ENCODE data around the gene CRX. TPM values are rescaled to one million over a fixed set of nuclear protein-coding genes. Genes with fewer than 3 reads are reported as not detected.

The CRX gene
- total and polyA plus RNA-seq, 9 donors = not detected

GRCh38 chr19:47886010-47886559, 64.3 kb downstream of the CRX start, which contains the start of gene SULT2A1:
Gene SULT2A1 (minus strand): TSS chr19:47886315. CDS start chr19:47886257, 58 bp downstream.
- H3K36me3 ChIP-seq = no peaks in the 10 kb centered on the region
- no peak for DNase-seq
- TF ChIP-seq EP300 (IDR thresholded peaks at IDR 0.05) (no peak), POLR2A (IDR thresholded peaks at IDR 0.05) (no peak)
- TF ChIP-seq, protein P1, sequence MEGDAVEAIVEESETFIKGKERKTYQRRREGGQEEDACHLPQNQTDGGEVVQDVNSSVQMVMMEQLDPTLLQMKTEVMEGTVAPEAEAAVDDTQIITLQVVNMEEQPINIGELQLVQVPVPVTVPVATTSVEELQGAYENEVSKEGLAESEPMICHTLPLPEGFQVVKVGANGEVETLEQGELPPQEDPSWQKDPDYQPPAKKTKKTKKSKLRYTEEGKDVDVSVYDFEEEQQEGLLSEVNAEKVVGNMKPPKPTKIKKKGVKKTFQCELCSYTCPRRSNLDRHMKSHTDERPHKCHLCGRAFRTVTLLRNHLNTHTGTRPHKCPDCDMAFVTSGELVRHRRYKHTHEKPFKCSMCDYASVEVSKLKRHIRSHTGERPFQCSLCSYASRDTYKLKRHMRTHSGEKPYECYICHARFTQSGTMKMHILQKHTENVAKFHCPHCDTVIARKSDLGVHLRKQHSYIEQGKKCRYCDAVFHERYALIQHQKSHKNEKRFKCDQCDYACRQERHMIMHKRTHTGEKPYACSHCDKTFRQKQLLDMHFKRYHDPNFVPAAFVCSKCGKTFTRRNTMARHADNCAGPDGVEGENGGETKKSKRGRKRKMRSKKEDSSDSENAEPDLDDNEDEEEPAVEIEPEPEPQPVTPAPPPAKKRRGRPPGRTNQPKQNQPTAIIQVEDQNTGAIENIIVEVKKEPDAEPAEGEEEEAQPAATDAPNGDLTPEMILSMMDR (IDR thresholded peaks at IDR 0.05) = no peak
- WGBS, 3 donors = 58 to 67% (median 65%) methylated on average over 12 of the region's 12 CpGs
- H3K27me3 ChIP-seq = no peaks in the 10 kb centered on the region
- no peaks in the 10 kb centered on the region for H3K9me3 ChIP-seq
- no peak within 1 kb of the TSS for H3K27ac ChIP-seq
- H3K4me3 ChIP-seq = no peak within 1 kb of the TSS
- intact Hi-C loops (cut with DNase I) = no loop called here
- H3K4me1 ChIP-seq (ENCODE audit: insufficient read depth) = no peaks in the 10 kb centered on the region

- 63 to 72% (median 71%) methylated on average over 7 of the region's 7 CpGs for WGBS, 3 donors
- H3K9me3 ChIP-seq = no peaks in the 10 kb centered on the region
- TF ChIP-seq, protein P1 (IDR thresholded peaks at IDR 0.05) = no peak
- no peak for TF ChIP-seq POLR2A (IDR thresholded peaks at IDR 0.05)
- TF ChIP-seq EP300 (IDR thresholded peaks at IDR 0.05) = no peak
- no peak overlapping the region for H3K4me3 ChIP-seq
- intact Hi-C loops (cut with DNase I) = no loop called here
- H3K27ac ChIP-seq = no peak overlapping the region
- H3K36me3 ChIP-seq = no peaks in the 10 kb centered on the region
- H3K4me1 ChIP-seq (ENCODE audit: insufficient read depth) = no peaks in the 10 kb centered on the region
- no peak for DNase-seq
- no peaks in the 10 kb centered on the region for H3K27me3 ChIP-seq
Observed at GRCh38 chr19:47890865-47891621, 69.3 kb downstream of the CRX start.

DNA sequence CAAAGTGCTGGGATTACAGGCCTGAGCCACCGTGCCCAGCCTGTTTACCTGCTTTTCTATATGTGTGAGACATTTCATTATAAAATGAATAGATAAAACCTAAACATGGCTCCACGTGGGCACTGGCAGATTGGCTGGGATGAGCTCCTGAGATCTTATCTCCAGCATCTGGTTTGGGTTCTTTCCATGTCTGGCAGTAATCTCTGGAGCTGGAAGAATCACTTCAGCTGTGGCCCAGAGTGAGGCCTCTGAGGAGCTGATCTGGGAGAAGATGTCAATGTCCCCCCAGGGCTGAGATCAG, 69.8 kb downstream of the CRX start:
- no peaks in the 10 kb centered on the region for H3K27me3 ChIP-seq
- no peak for DNase-seq
- no peak overlapping the region for H3K27ac ChIP-seq
- no peaks in the 10 kb centered on the region for H3K36me3 ChIP-seq
- TF ChIP-seq EP300 (IDR thresholded peaks at IDR 0.05) (no peak), POLR2A (IDR thresholded peaks at IDR 0.05) (no peak)
- TF ChIP-seq, protein P1 (IDR thresholded peaks at IDR 0.05) = no peak
- H3K9me3 ChIP-seq = no peaks in the 10 kb centered on the region
- WGBS, 3 donors = 23 to 40% (median 25%) methylated on average over 2 of the region's 2 CpGs
- intact Hi-C loops (cut with DNase I) = no loop called here
- no peak overlapping the region for H3K4me3 ChIP-seq
- H3K4me1 ChIP-seq (ENCODE audit: insufficient read depth) = no peaks in the 10 kb centered on the region

GRCh38 chr19:47891923-47892666, 70.4 kb downstream of the CRX start:
- DNase-seq = peak in 1 of 5 donors; percentile 15
- no peaks in the 10 kb centered on the region for H3K9me3 ChIP-seq
- intact Hi-C loops (cut with DNase I) = no loop called here
- H3K27ac ChIP-seq = no peak overlapping the region
- H3K36me3 ChIP-seq = no peaks in the 10 kb centered on the region
- TF ChIP-seq EP300 (IDR thresholded peaks at IDR 0.05) (no peak), POLR2A (IDR thresholded peaks at IDR 0.05) (no peak)
- TF ChIP-seq, protein P1 (IDR thresholded peaks at IDR 0.05) = no peak
- no peak overlapping the region for H3K4me3 ChIP-seq
- H3K4me1 ChIP-seq (ENCODE audit: insufficient read depth) = no peaks in the 10 kb centered on the region
- H3K27me3 ChIP-seq = no peaks in the 10 kb centered on the region
- WGBS, 3 donors = 25 to 29% (median 27%) methylated on average over 7 of the region's 7 CpGs

Small RNA genes lying within 50 kb of the gene (small RNA-seq; reads per million reads assigned to genes)
- not detected for gene AC008745.1

Other genes with a start within 250 kb of the CRX start
- 1 to 10 TPM in 5 of 7 donors, under 1 TPM in 2; 0.62 to 2.5 (median 1.5) TPM for gene ZNF541, start 248.8 kb upstream of the CRX start, total RNA-seq
- 1 to 10 TPM in 1 of 2 donors, under 1 TPM in 1; 0.97 to 1.8 TPM for gene ZNF541, start 248.8 kb upstream of the CRX start, polyA plus RNA-seq
- 10 to 100 TPM in 5 of 7 donors, 1 to 10 TPM in 2; 3.7 to 21.7 (median 13.1) TPM for gene BICRA, start 212.8 kb upstream of the CRX start, total RNA-seq
- gene BICRA, start 212.8 kb upstream of the CRX start, polyA plus RNA-seq = 10 to 100 TPM in 1 of 2 donors, 1 to 10 TPM in 1; 8.1 to 10.1 TPM
- gene EHD2, start 108.5 kb upstream of the CRX start, total RNA-seq = 100 to 1,000 TPM in 5 of 7 donors, 10 to 100 TPM in 2; 28.0 to 162 (median 129) TPM
- 10 to 100 TPM; 62.4 to 86.0 TPM for gene EHD2, start 108.5 kb upstream of the CRX start, polyA plus RNA-seq
- gene NOP53, start 76.4 kb upstream of the CRX start, total RNA-seq = 100 to 1,000 TPM; 645 to 985 (median 727) TPM
- 1,000 to 10,000 TPM in 1 of 2 donors, 100 to 1,000 TPM in 1; 591 to 1,198 TPM for gene NOP53, start 76.4 kb upstream of the CRX start, polyA plus RNA-seq
- 100 to 1,000 TPM; 169 to 412 (median 211) TPM for gene SELENOW, start 43.2 kb upstream of the CRX start, total RNA-seq
- gene SELENOW, start 43.2 kb upstream of the CRX start, polyA plus RNA-seq = 100 to 1,000 TPM; 257 to 330 TPM
- not detected for gene TPRX1, start 17.4 kb upstream of the CRX start, total RNA-seq
- not detected for gene TPRX1, start 17.4 kb upstream of the CRX start, polyA plus RNA-seq
- not detected for gene TPRX2, start 37.3 kb downstream of the CRX start, total RNA-seq
- not detected for gene TPRX2, start 37.3 kb downstream of the CRX start, polyA plus RNA-seq
- 1 to 10 TPM in 1 of 7 donors, under 1 TPM in 3, not detected in 3; 0.12 to 1.3 (median 0.32) TPM for gene SULT2A1, start 64.4 kb downstream of the CRX start, total RNA-seq
- gene SULT2A1, start 64.4 kb downstream of the CRX start, polyA plus RNA-seq = 1 to 10 TPM in 1 of 2 donors, under 1 TPM in 1; 0.29 to 2.5 TPM
- gene BSPH1, start 170.2 kb downstream of the CRX start, total RNA-seq = not detected
- not detected for gene BSPH1, start 170.2 kb downstream of the CRX start, polyA plus RNA-seq
- gene ELSPBP1, start 172.7 kb downstream of the CRX start, total RNA-seq = not detected
- under 1 TPM in 1 of 2 donors, not detected in 1; 0.55 TPM for gene ELSPBP1, start 172.7 kb downstream of the CRX start, polyA plus RNA-seq
- gene CABP5, start 222.1 kb downstream of the CRX start, total RNA-seq = not detected
- not detected for gene CABP5, start 222.1 kb downstream of the CRX start, polyA plus RNA-seq

Data from ovary (tissue), 9 donors.